ENCODE measurements around the gene ACO1. TPM values are rescaled to one million over a fixed set of nuclear protein-coding genes. Genes with fewer than 3 reads are reported as not detected.

Gene ACO1
- total RNA-seq, 1 donor from 2014 or later: 44.3 TPM

DNA sequence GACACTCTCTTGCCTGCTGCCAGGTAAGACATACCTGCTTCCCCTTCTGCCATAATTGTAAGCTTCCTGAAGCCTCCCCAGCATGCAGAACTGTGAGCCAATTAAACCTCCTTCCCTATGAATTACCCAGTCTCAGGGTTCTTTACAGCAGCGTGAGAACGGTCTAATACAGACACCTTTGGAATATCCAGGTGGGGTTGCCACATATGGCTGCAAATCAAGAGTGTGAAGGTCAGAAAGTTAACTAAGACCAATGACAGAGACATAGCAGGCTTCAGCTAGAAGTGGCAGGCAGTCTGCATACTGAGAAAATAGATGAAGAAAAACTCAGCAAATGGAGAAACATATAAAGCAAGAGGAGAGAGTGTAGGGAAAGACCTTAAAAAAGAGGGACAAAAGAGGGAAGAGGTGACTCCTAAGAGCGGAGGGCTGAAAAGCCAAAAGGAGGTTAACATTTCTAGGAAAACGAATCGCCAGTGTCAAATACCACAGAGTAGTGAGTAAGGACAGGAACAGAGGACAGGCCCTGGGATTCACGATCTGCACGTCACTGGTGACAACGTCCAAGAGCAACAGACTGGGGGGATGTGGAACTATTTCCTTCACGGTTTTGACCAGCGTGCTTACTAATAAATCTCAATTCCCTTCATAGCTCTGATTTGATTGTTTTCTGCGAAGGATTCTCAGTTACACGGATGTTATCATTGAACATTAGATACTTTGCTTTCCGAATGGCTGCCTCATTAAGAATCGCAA lies 1.7 kb upstream of the ACO1 start:
- no peak for DNase-seq (ENCODE audit: low spot score)

DNA sequence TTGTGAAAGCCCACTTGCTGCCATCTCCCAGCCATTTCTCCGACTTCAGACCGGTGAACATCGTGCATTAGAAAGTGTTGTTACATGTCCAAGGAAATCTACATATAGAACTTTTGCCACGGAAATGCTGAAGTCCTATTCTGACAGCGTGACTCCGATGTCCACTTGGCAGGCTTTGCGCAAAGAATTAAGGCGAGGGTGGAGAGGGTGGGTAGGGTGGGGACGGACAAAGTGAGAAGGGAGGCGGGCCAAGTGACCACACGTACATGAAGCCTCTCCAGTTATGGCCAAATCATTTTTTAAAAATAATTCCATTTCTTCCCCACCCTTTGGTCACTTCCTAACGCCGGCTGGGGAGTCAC lies 460 bp upstream of the ACO1 start:
- no peak for DNase-seq (ENCODE audit: low spot score)

DNA sequence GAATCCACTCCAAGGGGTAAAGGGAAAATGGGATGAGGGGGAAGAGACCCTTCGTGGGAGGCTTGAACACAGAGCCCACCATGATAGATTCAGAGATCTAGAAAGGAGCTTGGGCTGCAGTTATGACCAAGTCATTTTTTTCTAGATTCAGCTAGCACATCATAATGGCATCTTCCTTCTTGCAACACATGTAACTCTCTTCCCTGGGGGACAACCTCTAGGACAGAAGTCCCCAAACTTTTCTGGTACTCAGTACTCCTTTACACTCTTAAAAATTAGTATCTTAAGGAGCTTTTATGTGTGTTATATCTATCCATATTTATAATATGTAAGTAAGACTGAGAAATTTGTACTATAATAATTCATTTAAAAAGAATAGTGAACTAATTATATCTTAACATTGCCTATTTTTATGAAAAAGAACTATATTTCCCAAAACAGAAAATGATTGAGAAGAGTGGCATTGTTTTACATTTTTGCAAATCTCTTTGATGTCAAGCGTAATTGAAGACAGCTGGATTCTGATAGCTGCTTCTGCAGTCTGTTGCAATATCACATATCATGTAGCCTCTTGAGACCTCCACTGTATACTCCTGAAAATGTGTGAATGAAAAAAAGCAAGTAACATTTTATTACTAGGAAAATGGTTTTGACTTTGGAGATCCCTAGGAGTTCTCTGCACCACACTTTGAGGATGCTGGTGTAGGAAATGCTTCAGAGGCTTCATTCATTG lies 875 bp downstream of the ACO1 start:
- no peak for DNase-seq (ENCODE audit: low spot score)

DNA sequence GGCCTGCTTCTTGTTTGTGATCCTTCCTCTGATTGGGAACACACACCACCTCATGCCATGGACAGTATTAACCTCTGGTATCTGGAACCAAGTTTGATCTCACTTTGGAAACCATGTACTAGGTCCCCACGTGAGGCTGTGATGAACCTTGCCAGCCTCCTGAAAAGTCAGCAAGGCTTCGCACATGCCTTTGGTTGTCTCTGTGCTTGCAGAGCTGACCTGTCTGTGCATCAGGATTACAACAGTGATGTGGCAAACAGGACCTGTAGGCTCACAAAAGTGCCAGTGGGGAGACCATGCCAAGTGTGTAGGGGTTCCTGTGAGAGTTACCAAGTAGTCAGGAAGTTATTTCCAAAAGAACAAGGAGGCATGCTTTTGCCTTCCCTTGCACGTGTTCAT lies 1.4 kb downstream of the ACO1 start:
- no peak for DNase-seq (ENCODE audit: low spot score)

DNA sequence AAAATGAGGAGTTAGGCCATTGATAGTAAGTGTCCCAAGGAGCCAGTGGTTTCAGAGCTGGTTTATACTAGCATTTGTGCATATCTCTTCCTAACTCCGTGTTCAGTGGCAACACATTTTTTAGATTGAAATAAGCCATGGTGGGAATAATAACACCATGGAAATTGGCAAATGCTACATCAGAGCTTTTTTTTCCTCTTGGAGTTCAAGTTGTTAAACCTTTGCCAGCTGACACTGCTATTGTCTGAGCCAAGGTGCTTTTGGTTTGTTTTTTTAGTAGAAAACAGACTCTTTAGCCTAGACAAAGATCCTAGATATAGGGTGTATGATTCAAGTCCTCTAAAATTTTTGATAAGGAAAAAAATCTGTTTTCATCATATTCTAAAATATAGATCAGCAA lies 2.8 kb downstream of the ACO1 start:
- no peak for DNase-seq (ENCODE audit: low spot score)

DNA sequence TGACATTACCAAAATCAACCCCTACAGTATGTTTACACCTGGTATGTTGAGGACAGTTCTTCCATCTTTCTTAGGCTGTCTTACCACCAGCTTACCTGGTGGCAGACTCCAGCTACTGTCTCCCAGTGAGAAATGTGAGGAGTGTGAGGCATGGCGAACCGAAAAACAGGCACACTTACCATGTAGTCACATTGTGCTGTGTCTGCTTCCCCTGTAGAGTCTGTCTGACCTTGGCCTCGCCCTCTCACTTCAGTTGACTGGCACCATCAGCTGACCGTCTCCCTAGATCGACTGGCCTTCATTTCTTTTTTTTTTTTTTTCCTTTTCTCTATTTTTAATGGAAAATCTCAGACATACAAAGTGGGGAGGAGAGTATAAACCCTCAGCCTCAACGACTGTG lies 4.9 kb downstream of the ACO1 start:
- DNase-seq (ENCODE audit: low spot score): no peak

DNA sequence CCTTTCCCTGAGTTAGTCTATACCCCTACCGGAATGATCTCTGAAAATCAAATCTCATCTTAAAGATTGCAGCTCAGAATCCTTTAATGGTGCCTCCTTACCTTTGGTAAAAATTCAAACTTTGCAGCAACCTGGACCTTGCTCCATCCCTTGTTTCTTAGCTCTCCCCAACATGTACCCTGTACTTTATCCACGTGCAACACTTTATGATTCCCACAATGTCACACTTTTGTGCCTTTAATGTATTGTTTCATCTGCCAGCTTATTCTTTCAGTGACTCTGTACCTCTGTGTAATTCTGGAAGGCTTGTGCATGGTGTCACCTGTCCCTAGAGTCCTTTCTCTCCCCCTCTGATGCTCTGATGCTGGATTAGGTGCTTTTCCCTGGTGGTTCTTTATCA lies 9.5 kb downstream of the ACO1 start:
- no peak for DNase-seq (ENCODE audit: low spot score)

DNA sequence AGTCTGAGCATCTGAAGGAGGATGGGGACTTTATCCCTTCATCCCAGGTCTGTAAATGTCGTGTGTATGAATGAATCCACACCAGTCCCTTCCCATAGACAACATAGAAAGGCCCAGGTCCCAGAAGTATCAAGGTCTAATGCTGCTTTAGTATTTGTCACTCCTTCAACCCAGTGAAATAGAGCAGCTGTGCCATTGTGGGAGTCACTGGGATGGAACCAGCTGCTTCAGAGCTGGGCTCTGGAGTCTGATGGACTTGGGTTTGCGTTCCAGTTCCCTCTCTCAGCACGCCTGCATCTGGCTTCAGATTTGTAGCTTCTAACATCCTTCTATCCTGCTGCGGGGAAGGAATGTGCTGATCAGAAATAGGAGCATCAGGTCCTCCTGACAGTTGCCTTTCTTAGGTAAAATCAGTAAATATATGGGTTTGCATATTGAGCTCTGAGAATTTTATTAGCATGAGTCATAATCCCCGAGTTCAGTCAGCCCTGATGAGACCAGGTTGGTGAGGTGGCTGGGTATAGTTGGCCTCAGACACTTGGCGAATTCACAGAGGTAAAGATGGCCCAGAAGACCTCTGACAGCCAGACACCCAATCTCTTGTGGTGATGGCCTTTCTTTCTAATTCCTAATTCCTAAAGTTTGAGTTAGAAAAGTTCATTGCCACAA lies 10.1 kb downstream of the ACO1 start:
- no peak for DNase-seq (ENCODE audit: low spot score)

DNA sequence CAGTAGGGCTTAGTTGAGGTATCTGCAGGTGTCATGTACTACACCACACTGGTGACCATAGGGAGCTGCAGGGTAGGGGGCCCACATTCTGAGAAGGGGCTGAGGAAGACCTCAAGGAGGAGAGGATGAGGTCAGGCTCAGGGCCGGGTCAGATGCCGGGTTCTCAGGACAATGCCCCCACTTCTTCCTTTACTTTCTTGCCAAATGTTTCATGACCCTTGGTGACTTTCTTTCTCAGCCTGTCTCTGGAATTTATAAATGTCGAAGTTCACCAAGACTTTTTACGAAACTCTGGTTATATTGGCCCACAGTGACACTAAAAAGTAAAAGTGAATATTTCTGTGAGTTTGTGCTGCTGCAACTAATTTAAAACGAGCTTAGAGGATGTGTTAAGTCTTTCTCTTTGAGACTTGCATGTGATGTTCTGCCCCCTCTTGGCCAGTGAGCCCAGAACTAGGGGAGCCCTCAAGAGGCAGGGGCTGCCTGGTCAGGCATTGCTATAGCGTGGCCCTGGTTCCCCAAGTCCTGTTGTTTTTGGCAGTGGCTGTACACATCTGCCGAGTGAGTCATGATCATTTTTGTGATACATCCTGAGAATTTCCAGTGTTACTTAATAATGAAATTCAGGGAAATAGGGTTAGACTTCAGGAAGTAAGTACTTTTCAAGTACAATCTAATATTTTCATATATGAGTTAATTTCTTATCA lies 11.2 kb downstream of the ACO1 start:
- DNase-seq (ENCODE audit: low spot score): peak; percentile 38

DNA sequence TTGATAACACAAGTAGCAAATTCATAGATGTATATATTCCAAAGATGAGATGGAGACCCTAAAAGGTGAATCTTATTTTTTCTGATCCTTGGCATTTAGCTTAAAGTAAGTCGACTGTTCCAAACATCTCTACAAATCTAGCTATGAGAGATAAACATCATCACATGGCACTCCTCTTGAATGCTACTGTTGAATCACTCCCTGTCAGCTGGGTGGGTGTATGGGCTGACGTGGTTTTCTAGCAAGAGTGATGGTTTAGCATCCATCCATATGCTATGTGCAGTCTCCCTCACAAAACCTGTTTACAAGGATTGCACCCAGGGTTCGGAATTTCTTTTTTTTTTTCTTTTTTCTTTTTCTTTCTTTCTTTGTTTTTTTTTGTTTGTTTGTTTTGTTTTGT lies 13.8 kb downstream of the ACO1 start:
- no peak for DNase-seq (ENCODE audit: low spot score)

DNA sequence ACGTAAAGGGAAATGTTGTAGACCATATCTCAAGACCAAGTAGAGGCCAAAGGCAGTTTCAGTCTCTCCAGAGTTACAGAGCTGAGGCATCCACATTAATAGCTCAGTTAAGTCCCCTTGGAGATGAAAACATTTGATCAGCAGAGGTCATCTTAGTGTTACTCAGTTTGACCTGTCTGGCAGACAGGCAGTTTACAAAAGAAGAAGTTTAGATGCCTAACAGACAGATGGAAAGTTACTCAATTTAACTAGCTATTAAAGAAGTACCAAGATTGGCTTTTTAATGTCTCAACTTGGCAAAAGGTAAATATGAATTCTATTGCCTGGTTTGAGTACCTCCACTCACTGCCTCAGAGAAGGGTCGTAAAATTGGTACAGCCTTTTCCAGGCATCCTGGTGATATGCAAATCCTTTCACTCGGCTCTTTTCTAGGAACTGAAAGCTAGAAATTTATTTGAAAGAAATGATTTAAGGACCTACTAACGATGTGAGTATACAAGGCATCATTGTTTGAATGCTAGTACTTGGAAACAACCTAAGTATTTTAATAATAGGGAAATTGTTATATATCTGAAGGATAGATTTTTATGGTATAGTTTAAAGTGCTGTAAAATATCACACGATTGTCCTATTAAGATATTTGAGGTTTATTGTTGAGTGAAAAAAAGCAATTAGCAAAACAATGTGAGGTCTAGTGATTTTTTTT lies 14.8 kb downstream of the ACO1 start:
- DNase-seq (ENCODE audit: low spot score): no peak

DNA sequence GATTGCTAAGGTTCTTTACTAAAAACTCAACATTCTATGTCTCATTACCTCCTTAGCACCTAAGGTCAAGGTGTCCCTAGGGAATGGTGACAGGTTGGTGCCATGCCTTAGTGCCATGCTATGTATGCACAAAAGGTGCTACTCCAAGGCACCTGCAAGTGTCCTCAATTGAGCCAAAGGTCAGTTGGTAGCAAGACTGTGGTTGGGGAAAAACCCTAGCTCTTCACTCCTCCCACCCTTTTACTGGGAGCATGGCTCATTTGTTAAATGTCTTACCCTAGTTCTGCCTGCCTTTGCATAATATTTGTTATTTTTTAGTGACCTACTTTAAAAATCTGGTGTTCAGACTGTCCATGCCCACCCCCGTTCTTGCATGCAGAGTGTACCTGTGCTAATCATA lies 17.0 kb downstream of the ACO1 start:
- peak; percentile 9 for DNase-seq (ENCODE audit: low spot score)

DNA sequence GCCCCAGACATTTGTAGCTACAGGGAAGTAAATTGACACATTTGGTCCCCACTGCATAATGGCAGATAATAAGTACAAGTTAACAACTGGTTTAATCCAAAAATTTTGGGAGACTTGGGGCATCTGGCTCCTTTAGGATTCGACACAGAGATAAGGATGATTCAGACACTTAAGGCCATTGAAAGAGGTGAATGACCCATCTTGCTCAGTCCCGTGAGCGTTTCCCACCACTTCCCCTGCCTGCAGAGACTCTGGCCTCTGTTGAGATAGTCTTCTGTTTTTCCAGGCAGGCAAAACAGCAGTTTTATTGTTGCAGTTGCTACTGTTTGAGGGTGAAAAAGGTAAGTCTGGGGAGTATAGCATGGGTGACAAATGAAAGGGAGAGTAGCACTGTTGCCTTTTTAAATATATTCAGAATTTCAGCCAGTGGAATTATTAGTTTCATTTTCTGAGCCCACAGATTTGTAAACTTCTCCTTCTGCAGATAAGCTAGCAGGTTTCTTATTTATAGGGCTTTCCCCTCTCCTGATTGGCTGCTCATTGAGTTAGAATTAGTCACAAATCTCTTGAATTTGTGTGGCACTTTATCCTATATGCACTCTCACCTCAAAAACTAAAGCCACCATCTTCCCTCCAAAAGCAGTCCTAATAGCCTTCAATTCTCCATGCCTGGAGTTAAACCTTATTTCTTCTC lies 19.3 kb downstream of the ACO1 start:
- DNase-seq (ENCODE audit: low spot score): no peak

DNA sequence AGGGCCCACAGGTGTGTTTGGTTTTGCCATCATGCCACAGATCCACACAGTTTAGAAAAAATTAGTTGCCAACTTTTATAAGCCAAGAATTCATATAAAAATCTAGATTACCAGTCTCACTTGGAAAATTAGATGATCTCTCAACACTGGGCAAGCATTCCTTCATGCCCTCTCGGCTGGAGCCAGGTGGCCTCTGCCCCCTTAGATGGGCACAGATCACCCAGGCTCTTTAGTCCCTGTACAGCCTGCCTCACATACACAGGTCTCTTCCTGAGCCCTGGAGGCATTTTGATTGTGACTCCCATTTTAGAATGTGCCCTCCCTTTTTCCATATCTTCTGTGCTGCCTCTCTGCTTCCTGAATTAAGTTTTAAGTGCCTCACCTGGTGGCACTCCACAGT lies 20.0 kb downstream of the ACO1 start:
- no peak for DNase-seq (ENCODE audit: low spot score)

DNA sequence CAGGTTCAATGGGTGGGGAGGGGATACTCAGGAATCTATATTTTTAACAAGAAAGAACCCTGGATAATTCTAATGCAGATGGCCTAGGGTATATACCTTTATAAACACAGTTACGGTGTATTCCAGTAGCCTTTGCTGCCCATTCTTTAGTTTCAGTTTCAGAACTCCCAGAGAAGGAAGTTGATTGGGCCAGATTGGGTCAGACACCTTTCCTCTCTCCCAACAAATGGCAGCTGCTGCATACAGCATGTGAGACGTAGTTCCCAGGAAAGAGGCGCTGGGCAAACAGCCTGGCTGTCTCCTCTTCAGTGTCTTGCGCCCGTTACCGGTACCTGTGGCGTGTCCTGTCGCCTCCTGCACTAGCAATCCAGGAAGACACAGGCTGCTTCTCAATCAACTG lies 20.4 kb downstream of the ACO1 start:
- DNase-seq (ENCODE audit: low spot score): no peak

DNA sequence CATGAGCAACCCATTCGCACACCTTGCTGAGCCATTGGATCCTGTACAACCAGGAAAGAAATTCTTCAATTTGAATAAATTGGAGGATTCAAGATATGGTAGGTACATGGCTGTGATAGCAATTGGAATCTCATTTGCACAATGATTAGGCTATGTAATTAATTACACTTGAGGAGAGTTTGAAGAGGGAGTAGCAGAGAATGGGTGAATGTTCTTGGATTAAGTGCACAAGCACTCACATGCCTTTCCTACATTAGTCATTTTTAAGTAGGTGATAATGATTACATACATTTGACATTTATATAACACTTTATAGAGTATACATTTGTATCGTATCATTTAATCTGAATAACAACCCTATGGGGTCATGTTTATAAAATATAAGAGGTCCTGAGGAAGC lies 21.1 kb downstream of the ACO1 start:
- DNase-seq (ENCODE audit: low spot score): no peak

DNA sequence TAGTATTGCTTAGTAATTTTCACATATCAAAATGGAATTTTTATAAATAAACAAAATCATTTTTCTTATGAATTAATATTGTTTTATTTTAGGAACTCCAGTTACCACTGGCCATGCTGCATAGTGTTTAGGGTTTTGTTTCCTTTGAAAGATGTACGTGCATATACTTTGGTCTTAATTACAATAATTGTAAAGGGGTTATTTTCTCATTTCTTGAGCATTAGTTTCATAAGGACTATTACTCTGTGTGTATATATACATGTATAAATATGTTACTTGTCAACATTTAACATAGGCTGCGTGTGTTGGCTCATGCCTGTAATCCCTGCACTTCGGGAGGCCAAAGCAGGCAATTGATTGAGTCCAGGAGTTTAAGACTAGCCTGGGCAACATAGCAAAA lies 21.6 kb downstream of the ACO1 start:
- DNase-seq (ENCODE audit: low spot score): no peak

DNA sequence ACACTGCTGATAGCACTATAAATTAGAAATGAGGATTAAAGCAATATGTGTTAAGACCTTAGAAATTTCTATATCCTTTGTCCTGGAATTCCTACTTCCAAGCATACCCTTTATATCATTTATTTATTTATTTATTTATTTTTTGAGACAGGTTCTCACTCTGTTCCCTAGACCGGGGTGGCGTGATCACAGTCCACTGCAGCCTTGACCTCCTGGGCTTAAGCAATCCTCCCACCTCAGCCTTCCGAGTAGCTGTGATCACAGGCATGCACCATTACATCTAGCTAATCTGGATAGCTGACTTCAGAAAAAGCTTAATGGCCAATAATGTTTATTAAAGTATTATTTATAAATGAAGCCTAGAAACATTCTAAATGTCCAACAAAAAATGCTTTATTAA lies 27.3 kb downstream of the ACO1 start:
- DNase-seq (ENCODE audit: low spot score): no peak

DNA sequence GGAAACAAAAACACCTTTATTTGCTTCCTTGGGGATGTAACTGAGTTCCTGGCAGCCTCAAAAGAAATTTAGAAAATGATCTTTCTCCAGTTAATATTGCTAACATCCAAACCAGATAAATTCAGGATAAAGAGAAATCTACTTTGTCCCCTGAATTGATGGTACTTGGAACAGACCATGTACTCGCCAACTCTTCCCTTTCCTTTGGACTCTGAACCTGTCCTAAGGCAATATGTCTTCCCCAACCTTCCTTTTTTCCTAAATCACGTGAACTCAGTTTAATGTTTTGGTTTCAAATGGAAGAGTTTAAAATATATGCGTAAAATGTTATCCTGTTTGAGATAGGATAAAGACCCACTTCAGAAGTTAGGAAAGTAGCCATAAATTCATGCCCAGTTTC lies 28.0 kb downstream of the ACO1 start:
- no peak for DNase-seq (ENCODE audit: low spot score)

DNA sequence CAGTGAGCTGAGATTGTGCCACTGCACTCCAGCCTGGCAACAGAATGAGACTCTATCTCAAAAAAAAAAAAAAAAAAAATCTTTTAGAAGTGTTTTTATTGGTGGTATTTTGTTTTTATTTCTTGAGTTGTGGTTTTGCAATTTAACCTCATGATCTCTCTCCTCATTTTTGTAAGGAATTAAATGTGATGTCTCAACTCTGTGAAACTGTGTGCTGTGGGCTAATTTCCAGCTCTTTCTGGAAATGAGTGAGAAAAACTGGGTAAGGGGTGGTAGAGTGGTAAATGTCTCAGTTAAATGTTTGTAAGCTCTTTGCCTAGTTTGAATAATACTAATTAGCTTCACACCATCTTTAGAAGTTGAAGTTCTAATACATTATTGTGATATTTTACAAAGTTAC lies 29.0 kb downstream of the ACO1 start:
- no peak for DNase-seq (ENCODE audit: low spot score)

DNA sequence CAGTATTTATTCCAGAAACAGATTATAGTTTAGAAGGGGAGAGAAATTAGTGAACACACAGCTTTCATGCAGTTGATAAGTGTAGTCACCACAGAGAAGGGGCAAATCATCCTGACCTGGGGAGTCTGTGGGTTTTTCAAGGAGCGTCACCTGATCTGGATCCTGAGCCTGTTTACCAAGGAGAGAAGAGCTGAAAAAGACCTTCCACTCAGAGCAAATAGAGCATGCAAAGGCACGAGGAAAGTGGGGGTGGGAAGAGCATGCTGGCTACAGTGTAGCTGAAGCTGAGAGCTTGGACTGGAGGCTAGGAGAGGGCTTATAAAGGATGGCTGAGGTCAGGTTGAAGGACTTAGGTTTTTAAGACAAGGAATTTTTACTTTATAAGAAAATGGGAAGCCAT lies 30.4 kb downstream of the ACO1 start:
- DNase-seq (ENCODE audit: low spot score): no peak

Measured in umbilical cord (tissue), 2 donors.